Astrocyte (in vitro differentiated cells and primary cell): ENCODE measurements around the gene ANKH. TPM values are rescaled to one million over a fixed set of nuclear protein-coding genes. Genes with fewer than 3 reads are reported as not detected.

ENCODE experiments used
- DNase-seq: peaks from one replicate; pipeline ENCODE4 v3.0.0-alpha.2; 2010; ENCODE audit warnings: low read depth
- FAIRE-seq: peaks from 2 replicates; lab custom pipeline; 2011; peaks lifted over from hg19 to GRCh38; lab: Jason Lieb, UNC
- H2AFZ ChIP-seq: 2 replicates; pipeline ENCODE4 v1.6.0; 2012; ENCODE audit warnings: low read depth, low read length, inconsistent platforms
- H3K27ac ChIP-seq: 2 replicates; pipeline ENCODE4 v1.5.1; 2011; ENCODE audit warnings: low read depth, low read length, inconsistent platforms
- H3K27me3 ChIP-seq: 2 replicates; pipeline ENCODE4 v1.6.0; 2011; ENCODE audit warnings: low read length, inconsistent platforms; ENCODE audit not compliant: insufficient read depth
- H3K36me3 ChIP-seq: 2 replicates; pipeline ENCODE4 v1.5.1; 2011; ENCODE audit warnings: low read length, inconsistent platforms; ENCODE audit not compliant: insufficient read depth
- H3K4me1 ChIP-seq: 2 replicates; pipeline ENCODE4 v1.5.1; 2011; ENCODE audit warnings: low read length, inconsistent platforms; ENCODE audit not compliant: insufficient read depth
- H3K4me2 ChIP-seq: 2 replicates; pipeline ENCODE4 v1.6.0; 2012; ENCODE audit warnings: low read length, inconsistent platforms
- H3K4me3 ChIP-seq: 2 replicates; pipeline ENCODE4 v1.5.1; 2011; ENCODE audit warnings: low read depth, mild to moderate bottlenecking, low read length, inconsistent platforms; ENCODE audit not compliant: insufficient read depth
- H3K79me2 ChIP-seq: 2 replicates; pipeline ENCODE4 v1.6.0; 2012; ENCODE audit warnings: mild to moderate bottlenecking, low read length, inconsistent platforms; ENCODE audit not compliant: insufficient read depth
- H3K9ac ChIP-seq: 2 replicates; pipeline ENCODE4 v1.6.0; 2012; ENCODE audit warnings: mild to moderate bottlenecking, low read length, inconsistent platforms
- H3K9me3 ChIP-seq: 2 replicates; pipeline ENCODE4 v1.5.1; 2012; ENCODE audit warnings: low read depth, mild to moderate bottlenecking, low read length, inconsistent platforms; ENCODE audit not compliant: insufficient read depth
- H4K20me1 ChIP-seq: 2 replicates; pipeline ENCODE4 v1.6.0; 2012; ENCODE audit warnings: low read length, inconsistent platforms; ENCODE audit not compliant: insufficient read depth
- H3K27ac Mint-ChIP-seq: one replicate; pipeline ENCODE4 v1.8.0; 2021; ENCODE audit warnings: mild to moderate bottlenecking, mixed read lengths; ENCODE audit not compliant: unreplicated experiment
- H3K27me3 Mint-ChIP-seq: one replicate; pipeline ENCODE4 v1.8.0; 2021; ENCODE audit warnings: low read depth, mixed read lengths; ENCODE audit not compliant: unreplicated experiment
- H3K36me3 Mint-ChIP-seq: one replicate; pipeline ENCODE4 v1.8.0; 2021; ENCODE audit warnings: low read depth, mixed read lengths; ENCODE audit not compliant: unreplicated experiment
- H3K4me1 Mint-ChIP-seq: one replicate; pipeline ENCODE4 v1.8.0; 2021; ENCODE audit warnings: low read depth, mixed read lengths; ENCODE audit not compliant: unreplicated experiment
- H3K4me3 Mint-ChIP-seq: one replicate; pipeline ENCODE4 v1.8.0; 2021; ENCODE audit warnings: mild to moderate bottlenecking, moderate library complexity, mixed read lengths; ENCODE audit not compliant: unreplicated experiment
- H3K9me3 Mint-ChIP-seq: one replicate; pipeline ENCODE4 v1.8.0; 2021; ENCODE audit warnings: mild to moderate bottlenecking, mixed read lengths; ENCODE audit not compliant: unreplicated experiment
- CTCF ChIP-seq: IDR thresholded peaks from 2 replicates; pipeline ENCODE4 v1.5.1; 2011; ENCODE audit warnings: low read depth, mild to moderate bottlenecking, inconsistent platforms, low read length, moderate library complexity; ENCODE audit not compliant: insufficient read depth
- EZH2 ChIP-seq: IDR thresholded peaks from 2 replicates; pipeline ENCODE4 v1.6.1; 2012; ENCODE audit warnings: mild to moderate bottlenecking, low read length, inconsistent platforms; ENCODE audit not compliant: insufficient read depth
- total RNA-seq: library from RNA; stranded (reverse); gene quantifications from 2 replicates; pipeline ENCODE4 v1.2.1, GENCODE V29; 2021

ANKH gene
- total RNA-seq, 1 donor from 2014 or later, result 15.8 TPM

GRCh38 chr5:14702238-14702839 is 169.2 kb downstream of the ANKH start:
- Mint-ChIP-seq H3K27ac (no peak overlapping the region), H3K4me1 (peaks cover 10% of the 10 kb centered on the region), H3K9me3 (no peaks in the 10 kb centered on the region), H3K27me3 (no peaks in the 10 kb centered on the region), H3K4me3 (no peak overlapping the region), H3K36me3 (peaks cover 17% of the 10 kb centered on the region)
- Histone ChIP-seq H3K27ac (no peak overlapping the region), H4K20me1 (no peaks in the 10 kb centered on the region), H3K79me2 (no peaks in the 10 kb centered on the region), H3K9me3 (no peaks in the 10 kb centered on the region), H3K4me1 (peaks cover 9% of the 10 kb centered on the region), H3K4me2 (no peak overlapping the region), H3K4me3 (no peak overlapping the region), H3K9ac (no peak overlapping the region), H3K36me3 (peaks cover 7% of the 10 kb centered on the region), H3K27me3 (no peaks in the 10 kb centered on the region), H2AFZ (no peak overlapping the region)
- DNase-seq (no peak), FAIRE-seq (no peak)
- TF ChIP-seq CTCF (no peak), EZH2 (no peak)

GRCh38 chr5:14701556-14701955 is 170.0 kb downstream of the ANKH start:
- no peak for TF ChIP-seq CTCF
- TF ChIP-seq EZH2, result no peak
- Mint-ChIP-seq H3K36me3 (peaks cover 19% of the 10 kb centered on the region), H3K27ac (no peak overlapping the region), H3K9me3 (no peaks in the 10 kb centered on the region), H3K27me3 (no peaks in the 10 kb centered on the region), H3K4me3 (no peak overlapping the region), H3K4me1 (peaks cover 8% of the 10 kb centered on the region)
- Histone ChIP-seq H2AFZ (no peak overlapping the region), H3K4me1 (peaks cover 4% of the 10 kb centered on the region), H3K36me3 (peaks cover 7% of the 10 kb centered on the region), H3K27ac (no peak overlapping the region), H3K4me3 (no peak overlapping the region), H3K9me3 (no peaks in the 10 kb centered on the region), H3K79me2 (no peaks in the 10 kb centered on the region), H3K27me3 (no peaks in the 10 kb centered on the region), H3K9ac (no peak overlapping the region), H3K4me2 (no peak overlapping the region), H4K20me1 (no peaks in the 10 kb centered on the region)
- DNase-seq (no peak), FAIRE-seq (no peak)
